ENCODE data around the gene LRIG1. TPM values are rescaled to one million over a fixed set of nuclear protein-coding genes. Genes with fewer than 3 reads are reported as not detected.

LRIG1 gene
- total RNA-seq, 2 experiments from 2014 or later: 19.1 to 22.7 TPM

DNA sequence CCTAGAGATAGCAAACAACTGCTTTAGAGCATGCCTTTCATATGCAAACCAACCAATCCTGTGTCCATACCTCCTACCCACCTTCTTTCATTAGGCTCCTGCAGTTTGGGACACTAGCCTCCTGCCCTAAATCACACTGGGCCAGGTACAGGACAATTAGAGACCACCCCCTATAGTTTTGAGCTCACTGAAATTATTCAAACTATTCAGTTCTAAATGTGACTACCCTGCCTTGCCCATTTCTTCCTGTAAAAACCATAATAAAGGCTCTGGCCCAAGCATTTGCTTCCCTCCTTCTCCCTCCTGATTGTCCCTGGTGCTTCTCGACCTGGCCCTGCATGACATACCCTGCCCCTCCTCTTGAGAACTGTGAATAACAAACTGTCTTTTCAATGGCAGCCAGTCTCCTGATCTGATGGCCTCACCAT is 31.4 kb upstream of the LRIG1 start:
- intact Hi-C loops (cut with DNase I, micrococcal nuclease): no loop called here
- ATAC-seq: no peak
- Mint-ChIP-seq H3K27me3 (no peaks in the 10 kb centered on the region), H3K9me3 (ENCODE audit: low read depth) (no peaks in the 10 kb centered on the region), H3K4me1 (no peaks in the 10 kb centered on the region), H3K27ac (no peak overlapping the region), H3K4me3 (no peak overlapping the region), H3K36me3 (ENCODE audit: low read depth) (no peaks in the 10 kb centered on the region)
- POLR2A ChIA-PET: interaction anchor here (0.7 kb wide), 1 partner anchor 51 kb away, joined by 3 read pairs; no protein-coding TSS in a partner anchor
- CTCF ChIA-PET: interaction anchor here (0.6 kb wide), 1 partner anchor 765 kb away, joined by 3 read pairs; no protein-coding TSS in a partner anchor
- DNase-seq: no peak

DNA sequence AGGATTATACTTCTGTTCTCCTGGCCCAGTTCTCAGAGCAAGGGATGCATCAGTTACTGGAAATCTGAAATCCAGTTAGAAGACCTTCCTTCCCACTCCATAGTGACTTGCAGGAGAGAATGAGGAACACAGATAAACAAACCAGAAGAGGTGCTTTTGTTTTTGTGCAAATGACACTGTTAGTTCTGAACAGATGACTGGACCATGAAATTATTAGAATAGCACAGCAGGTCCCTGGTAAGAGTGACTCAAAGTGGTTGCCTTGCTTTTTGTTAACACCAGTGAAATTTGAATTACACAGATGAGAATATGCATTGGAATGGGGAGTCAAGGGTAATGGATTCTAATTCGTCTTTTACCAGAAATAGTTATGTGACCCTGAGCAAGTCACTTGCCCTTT is 30.4 kb upstream of the LRIG1 start:
- H3K4me1 Mint-ChIP-seq: no peaks in the 10 kb centered on the region
- no peak for ATAC-seq
- H3K4me3 Mint-ChIP-seq: no peak overlapping the region
- intact Hi-C loops (cut with DNase I, micrococcal nuclease): no loop called here
- ChIA-PET CTCF (interaction anchor here (0.6 kb wide), 1 partner anchor 764 kb away, joined by 3 read pairs; no protein-coding TSS in a partner anchor), POLR2A (no interaction called here)
- H3K9me3 Mint-ChIP-seq (ENCODE audit: low read depth): no peaks in the 10 kb centered on the region
- no peaks in the 10 kb centered on the region for H3K27me3 Mint-ChIP-seq
- no peak for DNase-seq
- H3K27ac Mint-ChIP-seq: no peak overlapping the region
- no peaks in the 10 kb centered on the region for H3K36me3 Mint-ChIP-seq (ENCODE audit: low read depth)

DNA sequence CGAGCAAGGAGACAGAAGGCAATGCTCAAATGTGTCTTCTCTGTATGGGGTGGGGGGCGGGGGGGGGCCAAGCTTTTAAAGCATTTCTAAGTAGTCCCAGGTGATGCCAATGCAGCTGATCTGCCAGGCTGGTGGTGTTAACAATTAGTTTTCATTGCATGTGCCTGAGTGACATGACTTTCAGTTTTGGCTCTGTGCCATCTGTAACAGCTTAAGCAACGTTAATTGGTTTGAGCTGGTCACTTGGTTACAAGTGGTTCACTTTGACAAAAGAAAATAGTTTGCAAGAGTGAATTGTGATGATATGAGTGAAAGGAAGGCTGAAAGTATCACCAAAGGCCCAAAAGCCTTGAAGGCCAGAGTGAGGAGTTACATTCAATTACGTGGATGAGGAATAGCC is 26.4 kb upstream of the LRIG1 start:
- no peak overlapping the region for H3K4me3 Mint-ChIP-seq
- no peak overlapping the region for H3K27ac Mint-ChIP-seq
- no peaks in the 10 kb centered on the region for H3K9me3 Mint-ChIP-seq (ENCODE audit: low read depth)
- intact Hi-C loops (cut with DNase I, micrococcal nuclease): loop anchor here in 1 of 2 experiments (1.0 kb wide), 1 partner anchor 14 kb away; no protein-coding TSS in a partner anchor
- no peaks in the 10 kb centered on the region for H3K36me3 Mint-ChIP-seq (ENCODE audit: low read depth)
- no peak for DNase-seq
- H3K4me1 Mint-ChIP-seq: peaks cover 4% of the 10 kb centered on the region
- ChIA-PET CTCF (interaction anchor here (1.0 kb wide), 1 partner anchor 10 kb away, joined by 3 read pairs; no protein-coding TSS in a partner anchor), POLR2A (no interaction called here)
- ATAC-seq: no peak
- H3K27me3 Mint-ChIP-seq: peaks cover 11% of the 10 kb centered on the region

- CTCF ChIA-PET: interaction anchor here (1.1 kb wide), 1 partner anchor 118 kb away, joined by 3 read pairs; no protein-coding TSS in a partner anchor
- Mint-ChIP-seq H3K4me3 (no peak overlapping the region), H3K9me3 (ENCODE audit: low read depth) (no peaks in the 10 kb centered on the region), H3K36me3 (ENCODE audit: low read depth) (no peaks in the 10 kb centered on the region), H3K4me1 (peaks cover 4% of the 10 kb centered on the region), H3K27ac (no peak overlapping the region), H3K27me3 (peaks cover 11% of the 10 kb centered on the region)
- intact Hi-C loops (cut with DNase I, micrococcal nuclease): no loop called here
- ATAC-seq: no peak
- POLR2A ChIA-PET: no interaction called here
- no peak for DNase-seq
Observed at GRCh38 chr3:66525771-66526170, 24.9 kb upstream of the LRIG1 start.

GRCh38 chr3:66520724-66521123 is 19.9 kb upstream of the LRIG1 start:
- H3K27ac Mint-ChIP-seq: no peak overlapping the region
- no peak for ATAC-seq
- POLR2A ChIA-PET: no interaction called here
- H3K4me1 Mint-ChIP-seq: peaks cover 4% of the 10 kb centered on the region
- CTCF ChIA-PET: interaction anchor here (1.0 kb wide), 1 partner anchor 9 kb away, joined by 3 read pairs; no protein-coding TSS in a partner anchor
- H3K27me3 Mint-ChIP-seq: peaks cover 10% of the 10 kb centered on the region
- intact Hi-C loops (cut with DNase I, micrococcal nuclease): no loop called here
- no peaks in the 10 kb centered on the region for H3K9me3 Mint-ChIP-seq (ENCODE audit: low read depth)
- H3K4me3 Mint-ChIP-seq: no peak overlapping the region
- H3K36me3 Mint-ChIP-seq (ENCODE audit: low read depth): no peaks in the 10 kb centered on the region
- no peak for DNase-seq

DNA sequence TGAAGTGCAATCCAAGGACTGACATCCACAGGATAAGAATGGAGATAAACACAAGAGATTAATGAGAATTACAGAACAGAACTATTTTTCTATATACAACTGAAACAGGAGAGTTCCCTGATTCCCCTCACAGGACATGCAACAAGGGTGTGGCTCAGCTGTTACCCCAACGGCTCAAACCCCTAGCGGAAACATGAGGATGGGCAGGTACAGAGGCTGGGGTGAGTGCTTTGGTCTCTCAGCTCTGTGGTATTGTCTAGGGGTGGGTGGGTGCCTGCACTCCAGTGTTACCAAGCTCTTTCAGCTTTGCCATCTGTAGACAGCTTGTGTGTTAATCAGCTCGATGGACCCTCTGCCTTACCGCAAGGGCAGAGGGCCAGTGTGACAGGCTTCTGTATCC is 17.8 kb upstream of the LRIG1 start:
- H3K9me3 Mint-ChIP-seq (ENCODE audit: low read depth): no peaks in the 10 kb centered on the region
- DNase-seq (no peak), ATAC-seq (no peak)
- POLR2A ChIA-PET: no interaction called here
- no peak overlapping the region for H3K4me3 Mint-ChIP-seq
- H3K27ac Mint-ChIP-seq: no peak overlapping the region
- CTCF ChIA-PET: no interaction called here
- no peaks in the 10 kb centered on the region for H3K4me1 Mint-ChIP-seq
- intact Hi-C loops (cut with DNase I, micrococcal nuclease): no loop called here
- H3K36me3 Mint-ChIP-seq (ENCODE audit: low read depth): no peaks in the 10 kb centered on the region
- H3K27me3 Mint-ChIP-seq: no peaks in the 10 kb centered on the region

DNA sequence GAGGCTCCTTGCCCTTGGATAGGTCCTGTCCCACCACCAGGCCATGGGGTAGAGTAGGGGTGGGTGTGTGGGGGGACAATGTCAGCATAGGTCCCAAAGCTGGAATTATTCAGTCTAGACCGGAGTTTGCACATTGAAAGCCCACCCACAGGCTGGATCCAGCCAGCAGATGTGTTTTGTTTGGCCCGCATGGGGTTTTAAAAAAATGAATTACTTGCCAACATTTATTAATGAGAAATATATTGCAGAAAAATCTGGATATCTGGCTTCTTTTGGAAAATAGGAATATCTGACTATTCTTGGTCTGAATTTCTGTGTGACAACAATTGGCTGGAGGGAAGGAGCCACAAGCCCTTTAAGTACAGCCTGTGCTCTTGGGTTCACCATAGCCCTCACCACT is 17.3 kb upstream of the LRIG1 start:
- intact Hi-C loops (cut with DNase I, micrococcal nuclease): no loop called here
- Mint-ChIP-seq H3K36me3 (ENCODE audit: low read depth) (no peaks in the 10 kb centered on the region), H3K4me3 (no peak overlapping the region), H3K9me3 (ENCODE audit: low read depth) (no peaks in the 10 kb centered on the region), H3K4me1 (no peaks in the 10 kb centered on the region), H3K27me3 (peaks cover 1% of the 10 kb centered on the region), H3K27ac (no peak overlapping the region)
- POLR2A ChIA-PET: no interaction called here
- ATAC-seq: no peak
- CTCF ChIA-PET: no interaction called here
- no peak for DNase-seq

DNA sequence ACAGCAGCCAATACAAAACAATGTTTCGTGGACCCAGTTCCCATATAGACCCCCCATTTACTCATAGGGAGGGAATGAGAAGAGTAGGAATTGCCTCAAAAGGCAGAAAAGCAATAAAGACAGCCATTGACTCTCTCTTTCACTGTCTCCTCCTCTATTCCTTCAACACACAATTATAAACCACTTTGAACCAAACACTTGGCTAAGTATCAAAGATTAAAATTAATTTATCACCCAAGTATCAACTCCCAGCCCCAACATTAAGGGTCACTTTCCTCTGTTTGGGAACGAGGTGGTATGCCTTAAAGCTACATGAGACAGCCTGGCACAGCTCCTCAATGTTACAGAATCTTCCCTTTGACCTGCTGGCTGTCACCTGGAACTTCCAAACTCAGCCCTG is 16.4 kb upstream of the LRIG1 start:
- ATAC-seq: no peak
- no peak for DNase-seq
- ChIA-PET CTCF (interaction anchor here (0.5 kb wide), 1 partner anchor 57 kb away, joined by 3 read pairs; no protein-coding TSS in a partner anchor), POLR2A (no interaction called here)
- Mint-ChIP-seq H3K36me3 (ENCODE audit: low read depth) (no peaks in the 10 kb centered on the region), H3K4me3 (no peak overlapping the region), H3K9me3 (ENCODE audit: low read depth) (no peaks in the 10 kb centered on the region), H3K27me3 (peaks cover 3% of the 10 kb centered on the region), H3K27ac (no peak overlapping the region), H3K4me1 (no peaks in the 10 kb centered on the region)
- intact Hi-C loops (cut with DNase I, micrococcal nuclease): no loop called here

- CTCF ChIA-PET: interaction anchor here (0.6 to 2.2 kb wide), 2 partner anchors 21 to 56 kb away, joined by 4 to 7 read pairs; no protein-coding TSS in a partner anchor
- H3K9me3 Mint-ChIP-seq (ENCODE audit: low read depth): no peaks in the 10 kb centered on the region
- POLR2A ChIA-PET: no interaction called here
- H3K27ac Mint-ChIP-seq: no peak overlapping the region
- DNase-seq (no peak), ATAC-seq (no peak)
- H3K36me3 Mint-ChIP-seq (ENCODE audit: low read depth): no peaks in the 10 kb centered on the region
- H3K4me1 Mint-ChIP-seq: no peaks in the 10 kb centered on the region
- peaks cover 9% of the 10 kb centered on the region for H3K27me3 Mint-ChIP-seq
- no peak overlapping the region for H3K4me3 Mint-ChIP-seq
- intact Hi-C loops (cut with DNase I, micrococcal nuclease): no loop called here
Observed at GRCh38 chr3:66508461-66508860, 7.6 kb upstream of the LRIG1 start.

DNA sequence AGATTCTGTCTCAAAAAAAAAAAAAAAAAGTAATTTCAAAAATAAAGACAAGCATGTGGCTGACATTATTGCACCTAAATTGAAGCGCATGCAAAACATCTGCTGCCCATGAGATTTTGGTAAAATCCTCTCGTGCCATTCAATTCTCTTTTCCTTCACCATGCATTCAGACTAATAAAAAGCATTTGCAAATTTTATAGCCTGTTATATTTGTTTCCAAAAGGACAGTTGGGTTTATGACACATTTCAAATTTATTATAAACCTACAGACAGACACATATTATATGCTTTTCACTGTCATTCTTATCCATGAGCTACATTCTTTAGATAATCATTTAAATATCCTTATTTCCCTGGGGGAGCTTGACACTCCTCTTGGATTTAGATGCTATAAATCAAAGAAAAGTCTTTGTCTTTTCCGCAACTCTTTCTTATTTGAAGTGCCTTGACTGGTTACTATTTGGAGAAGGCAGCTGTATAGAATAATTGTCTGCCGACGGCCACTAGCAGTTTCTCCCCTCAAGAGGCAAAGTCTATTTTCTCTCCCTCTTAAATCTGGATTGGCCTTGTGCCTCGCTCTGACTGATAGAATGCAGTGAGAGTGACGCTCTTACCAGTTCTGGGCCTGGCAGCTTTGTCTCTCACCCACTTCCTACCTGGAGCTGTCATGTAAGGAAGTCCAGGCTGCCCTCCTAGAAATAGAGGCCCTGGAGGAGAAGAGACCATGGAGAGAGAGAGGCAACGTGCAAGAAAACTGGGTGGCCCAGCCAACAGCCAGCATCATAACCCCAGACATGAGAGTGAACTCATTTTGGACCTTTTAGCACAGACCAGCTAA is 6.8 kb upstream of the LRIG1 start:
- Mint-ChIP-seq H3K9me3 (ENCODE audit: low read depth) (no peaks in the 10 kb centered on the region), H3K27me3 (peaks cover 8% of the 10 kb centered on the region), H3K36me3 (ENCODE audit: low read depth) (no peaks in the 10 kb centered on the region), H3K4me3 (no peak overlapping the region), H3K27ac (no peak overlapping the region), H3K4me1 (peaks cover 3% of the 10 kb centered on the region)
- ChIA-PET POLR2A (no interaction called here), CTCF (interaction anchor here (0.6 to 2.2 kb wide), 3 partner anchors 22 to 98 kb away, joined by 4 to 7 read pairs (median 5); no protein-coding TSS in a partner anchor)
- no peak for DNase-seq
- intact Hi-C loops (cut with DNase I, micrococcal nuclease): no loop called here
- ATAC-seq: no peak

GRCh38 chr3:66506154-66506553 is 5.3 kb upstream of the LRIG1 start:
- DNase-seq: no peak
- intact Hi-C loops (cut with DNase I, micrococcal nuclease): no loop called here
- H3K4me3 Mint-ChIP-seq: no peak overlapping the region
- H3K27ac Mint-ChIP-seq: no peak overlapping the region
- H3K9me3 Mint-ChIP-seq (ENCODE audit: low read depth): no peaks in the 10 kb centered on the region
- ChIA-PET CTCF (no interaction called here), POLR2A (no interaction called here)
- H3K27me3 Mint-ChIP-seq: peaks cover 7% of the 10 kb centered on the region
- ATAC-seq: no peak
- no peaks in the 10 kb centered on the region for H3K36me3 Mint-ChIP-seq (ENCODE audit: low read depth)
- H3K4me1 Mint-ChIP-seq: peaks cover 12% of the 10 kb centered on the region

All from activated CD4-positive, alpha-beta T cell treated with anti-CD3 and anti-CD28 coated beads for 36 hours (primary cell).